Activated CD4-positive, alpha-beta T cell treated with anti-CD3 and anti-CD28 coated beads, Interleukin-2, amount 50 U/mL, for 48 hours (primary cell): Measurements from ENCODE around the gene CGREF1.
A peak's percentile ranks its signal among the peaks of the same experiment; 100 is the strongest.
"Not testable (repeated sequence)": the region's sequence is repeated elsewhere in the genome, so short reads cannot be mapped to it uniquely, and the experiment has no call there.

ENCODE experiments used
- DNase-seq, 2 experiments: peaks; one replicate each; pipeline ENCODE4 v3.0.0-alpha.2; 2020

CGREF1 gene

DNA sequence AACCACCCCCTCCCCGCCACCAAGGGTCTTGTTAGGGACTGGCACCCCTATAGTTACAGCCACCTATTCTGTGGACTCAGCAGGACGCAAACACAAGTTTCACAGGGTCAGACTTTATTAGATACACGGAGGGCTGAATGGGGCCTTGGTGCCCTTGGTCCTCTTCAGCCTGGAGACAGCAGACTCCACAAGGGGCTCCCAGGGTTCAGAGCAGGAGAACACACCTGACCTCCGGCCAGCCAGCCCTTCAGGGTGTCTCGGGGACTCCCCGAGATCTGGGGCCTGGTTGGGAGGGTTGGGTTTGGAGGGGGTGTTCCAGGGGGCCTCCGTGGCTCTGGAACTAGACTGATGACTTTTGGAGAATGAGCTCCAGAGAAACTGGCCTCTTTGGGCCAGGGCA lies 17.8 kb upstream of the CGREF1 start:
- DNase-seq, result no peak

DNA sequence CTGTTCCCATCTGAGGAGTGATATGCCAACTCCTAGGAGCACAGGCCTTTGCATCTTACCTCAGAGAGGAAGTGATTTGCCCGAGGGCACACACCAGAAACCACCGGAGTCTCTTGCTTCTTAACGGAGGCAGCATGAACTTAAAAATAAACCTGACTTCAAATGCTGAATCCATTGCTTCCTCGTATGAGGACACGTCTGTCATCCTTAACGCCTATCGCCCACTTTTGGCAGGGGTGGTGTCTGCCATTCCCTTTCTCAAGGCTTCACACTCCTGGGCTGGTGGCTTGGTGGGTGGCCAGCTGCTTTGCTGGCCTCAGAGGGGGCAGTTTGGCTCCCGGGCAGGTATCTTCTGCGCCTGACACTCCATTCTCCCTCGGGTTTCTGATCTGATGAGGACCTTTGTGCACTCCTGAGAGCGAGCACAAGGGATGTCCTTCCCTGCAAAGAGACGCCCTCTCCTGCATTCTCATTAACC lies 16.6 kb upstream of the CGREF1 start:
- no peak for DNase-seq

DNA sequence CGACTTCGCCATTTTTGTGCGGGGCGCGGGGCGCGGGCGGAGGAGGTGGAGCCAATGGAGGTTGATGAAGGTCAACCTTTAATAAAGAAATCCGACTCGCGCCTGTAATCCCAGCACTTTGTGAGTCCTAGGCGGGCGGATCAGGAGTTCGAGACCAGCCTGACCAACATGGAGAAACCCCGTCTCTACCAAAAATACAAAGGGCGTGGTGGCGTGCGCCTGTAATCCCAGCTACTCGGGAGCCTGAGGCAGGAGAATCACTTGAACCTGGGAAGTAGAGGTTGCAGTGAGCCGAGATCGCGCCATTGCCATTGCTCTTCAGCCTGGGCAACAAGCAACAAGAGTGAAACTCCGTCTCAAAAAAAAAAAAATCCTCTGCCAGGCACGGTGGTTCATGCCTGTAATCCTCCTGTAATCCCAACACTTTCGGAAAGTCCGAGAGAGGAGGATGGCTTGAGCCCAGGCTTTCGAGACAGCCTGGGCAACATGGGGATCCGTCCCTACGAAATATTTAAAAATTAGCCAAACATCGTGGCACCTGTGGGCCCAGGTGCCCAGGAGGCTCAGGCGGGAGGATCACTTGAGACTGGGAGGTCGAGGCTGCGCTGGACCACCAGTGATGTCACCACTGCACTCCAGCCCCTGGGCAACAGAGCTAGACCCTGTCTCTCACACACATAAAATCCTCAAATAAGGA lies 16.0 kb upstream of the CGREF1 start:
- no peak for DNase-seq

DNA sequence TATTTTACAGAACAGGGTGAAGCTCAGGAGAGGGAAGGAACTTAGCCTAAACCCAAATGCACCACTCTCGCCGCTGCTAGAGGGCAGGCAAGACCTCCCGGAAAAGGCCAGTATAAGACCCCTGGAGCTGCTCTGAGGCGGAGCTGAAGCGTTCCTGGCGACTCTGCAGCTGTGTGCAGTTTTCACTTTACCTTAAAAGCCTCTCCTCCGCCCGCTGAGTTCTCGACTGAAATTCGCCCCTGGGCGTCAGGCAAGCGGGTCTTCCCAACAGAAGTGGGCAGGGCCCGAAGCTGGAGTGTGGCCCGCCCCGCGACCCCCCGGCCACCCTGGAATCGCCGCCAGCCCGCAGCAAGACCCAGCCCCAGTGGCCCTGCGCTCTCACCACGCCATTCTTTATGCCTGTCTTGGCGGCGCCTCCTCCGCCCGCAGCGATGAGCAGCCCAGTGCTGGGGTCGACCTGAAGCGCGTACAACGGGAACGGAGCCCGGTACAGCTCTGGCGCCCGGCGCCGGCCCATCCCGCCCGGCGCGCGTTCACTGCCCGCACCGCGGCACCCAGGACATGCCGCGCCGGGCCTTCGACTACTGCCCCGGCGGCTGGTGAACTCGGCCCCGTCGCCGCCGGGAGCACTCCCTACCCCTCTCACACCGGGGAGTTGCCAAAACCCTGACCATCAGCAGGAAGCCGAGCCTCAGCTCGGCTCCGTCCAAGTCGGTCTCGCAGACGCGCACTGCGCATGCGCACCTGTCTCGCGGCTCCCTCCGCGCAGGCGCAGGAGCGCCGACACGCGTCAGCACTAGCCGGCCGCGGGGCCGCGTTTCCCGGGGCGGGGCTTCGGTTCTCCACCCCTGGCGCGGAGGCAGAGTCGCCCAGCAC lies 15.2 kb upstream of the CGREF1 start, which contains the start of gene PREB:
PREB (minus strand) TSS at position 732 of the 876 bp plus-strand sequence; CDS start at position 517, 215 bp downstream.
- peak; percentile 98 for DNase-seq

DNA sequence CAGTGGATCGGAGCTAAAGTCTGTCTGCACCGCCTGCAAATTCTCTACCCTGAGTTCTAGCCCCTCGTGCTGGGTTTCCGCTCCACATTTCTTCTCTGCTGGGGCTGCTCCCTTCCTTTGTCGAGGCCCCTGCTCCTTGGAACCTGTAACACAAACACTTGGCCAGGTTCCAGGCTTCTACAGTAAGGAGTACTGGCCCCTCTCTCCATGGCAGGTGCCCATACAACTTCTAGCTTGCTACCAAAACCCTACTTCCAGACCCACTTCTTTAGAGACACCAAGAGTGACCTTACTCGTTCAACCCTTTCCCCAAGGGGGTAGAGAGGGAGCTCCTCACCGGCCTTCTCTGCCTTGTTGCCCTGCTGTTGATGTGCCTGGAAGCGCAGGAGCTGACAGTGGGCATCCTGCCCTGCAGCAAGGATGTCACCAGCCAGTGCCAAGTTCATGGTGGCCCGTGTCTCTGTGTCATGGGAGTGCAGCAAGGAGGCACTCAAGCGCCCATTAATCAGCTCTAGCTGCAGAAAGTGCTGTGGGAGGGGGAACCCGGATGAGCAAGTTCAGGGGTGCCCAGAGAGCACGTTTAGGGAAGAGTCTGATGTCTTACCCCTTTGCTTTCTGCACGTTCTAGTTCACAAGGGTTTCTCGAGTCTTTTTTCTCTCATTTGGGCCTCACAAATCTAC lies 14.4 kb upstream of the CGREF1 start:
- peak; percentile 34 to 35 for DNase-seq

DNA sequence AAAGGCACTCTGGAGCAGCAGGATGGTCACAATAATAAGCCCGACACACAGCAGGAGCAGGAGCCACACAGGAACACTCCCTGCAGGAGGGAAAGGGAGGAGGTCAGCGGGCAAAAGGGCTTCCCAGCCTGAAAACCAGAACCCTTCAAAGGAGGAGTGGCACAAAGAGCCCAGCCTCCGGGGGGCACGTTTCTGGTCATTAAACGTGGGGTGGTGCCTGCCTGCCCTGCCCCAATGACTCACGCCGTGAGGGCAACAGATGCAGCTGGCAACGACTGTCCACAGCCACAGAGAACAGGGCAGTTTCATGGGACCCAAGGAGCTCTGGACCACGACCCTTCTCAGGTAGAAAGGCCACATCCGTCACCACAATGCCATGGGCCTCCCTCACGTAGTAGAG lies 12.5 kb upstream of the CGREF1 start:
- no peak for DNase-seq

DNA sequence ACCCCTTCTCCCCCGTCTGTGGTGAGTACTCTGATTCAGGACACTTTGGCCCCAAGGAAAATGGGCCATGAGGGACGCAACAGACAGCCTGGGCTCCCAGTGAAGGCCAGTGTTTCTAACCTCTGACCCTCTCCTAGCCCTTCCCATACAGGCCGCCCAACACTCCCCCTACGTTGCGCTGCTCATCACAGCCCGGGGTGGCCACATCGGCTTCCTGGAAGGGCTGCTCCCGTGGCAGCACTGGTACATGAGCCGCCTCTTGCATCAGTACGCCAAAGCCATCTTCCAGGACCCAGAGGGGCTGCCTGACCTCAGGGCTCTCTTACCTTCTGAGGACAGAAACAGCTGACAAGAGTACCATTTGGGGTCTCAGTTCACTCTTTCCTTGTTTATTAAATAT lies 11.5 kb upstream of the CGREF1 start:
- no peak for DNase-seq

DNA sequence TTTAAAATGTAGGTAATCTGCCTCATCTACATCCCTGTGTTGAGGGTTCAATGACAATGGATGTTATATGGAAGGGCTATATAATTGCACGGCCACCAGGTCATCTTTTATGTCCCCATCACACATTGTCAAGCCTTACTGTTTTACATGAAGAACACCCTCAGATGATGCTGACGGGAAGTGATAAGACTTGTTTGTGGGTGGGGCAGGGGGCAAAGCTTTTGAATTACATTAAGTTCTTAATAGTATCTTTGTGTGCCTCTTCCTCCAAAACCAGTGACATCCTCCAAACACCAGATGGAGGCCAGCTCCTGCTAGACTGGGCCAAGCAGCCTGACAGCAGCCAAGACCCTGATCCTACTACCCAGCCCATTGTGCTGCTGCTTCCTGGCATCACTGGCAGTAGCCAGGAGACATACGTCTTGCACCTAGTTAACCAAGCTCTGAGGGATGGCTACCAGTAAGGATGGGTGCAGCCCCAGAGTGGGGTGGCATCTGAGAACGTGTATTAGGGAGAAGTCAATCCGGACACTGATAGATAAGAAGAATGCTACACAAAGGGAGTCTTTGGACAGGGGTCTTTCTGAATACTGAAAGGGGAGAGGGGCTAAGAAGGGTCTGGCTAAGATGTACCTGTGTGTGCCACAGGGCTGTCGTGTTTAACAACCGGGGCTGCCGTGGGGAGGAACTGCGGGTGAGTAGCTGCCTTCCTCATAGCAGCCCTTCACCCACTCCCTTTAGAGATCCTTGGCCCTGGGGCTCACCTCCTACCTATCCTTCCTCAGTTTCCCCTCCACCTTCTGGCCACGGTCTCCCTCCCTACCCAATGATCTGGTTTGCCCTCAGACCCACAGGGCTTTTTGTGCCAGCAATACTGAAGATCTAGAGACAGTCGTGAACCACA lies 10.0 kb upstream of the CGREF1 start:
- no peak for DNase-seq

DNA sequence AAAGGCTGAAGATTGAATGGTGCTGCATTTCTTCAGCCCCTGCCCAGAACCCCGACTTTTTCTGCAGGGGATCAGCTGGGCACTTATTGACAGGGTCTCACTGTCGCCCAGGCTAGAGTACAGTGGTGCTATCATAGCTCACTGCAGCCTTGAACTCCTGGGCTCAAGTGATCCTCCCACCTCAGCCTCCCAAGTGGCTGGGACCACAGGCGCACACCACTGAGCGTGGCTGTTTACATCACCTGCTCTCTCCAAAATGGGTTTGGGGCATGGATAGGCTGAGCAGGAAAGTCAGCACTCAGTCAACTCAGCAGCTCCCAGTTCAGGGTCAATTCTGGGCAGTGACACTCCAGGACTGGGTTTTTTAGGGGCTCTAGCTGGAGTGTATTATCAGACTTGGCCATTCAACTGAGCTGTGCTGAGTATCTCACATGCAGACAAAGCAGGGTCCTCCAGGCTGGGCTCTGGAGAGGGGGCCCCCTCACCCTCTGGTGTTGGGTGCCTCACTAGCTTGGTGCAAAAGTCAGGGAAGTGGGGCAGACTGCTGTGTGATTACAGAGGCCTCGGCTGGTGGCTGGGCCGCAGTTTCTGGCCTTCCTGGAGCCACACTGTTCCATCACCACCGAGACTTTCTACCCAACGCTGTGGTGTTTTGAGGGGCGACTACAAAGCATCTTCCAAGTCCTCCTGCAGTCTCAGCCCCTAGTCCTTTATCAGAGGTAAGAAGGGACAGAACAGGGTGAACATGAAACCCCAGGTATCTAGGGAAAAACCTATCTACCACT lies 9.1 kb upstream of the CGREF1 start:
- DNase-seq, result no peak

DNA sequence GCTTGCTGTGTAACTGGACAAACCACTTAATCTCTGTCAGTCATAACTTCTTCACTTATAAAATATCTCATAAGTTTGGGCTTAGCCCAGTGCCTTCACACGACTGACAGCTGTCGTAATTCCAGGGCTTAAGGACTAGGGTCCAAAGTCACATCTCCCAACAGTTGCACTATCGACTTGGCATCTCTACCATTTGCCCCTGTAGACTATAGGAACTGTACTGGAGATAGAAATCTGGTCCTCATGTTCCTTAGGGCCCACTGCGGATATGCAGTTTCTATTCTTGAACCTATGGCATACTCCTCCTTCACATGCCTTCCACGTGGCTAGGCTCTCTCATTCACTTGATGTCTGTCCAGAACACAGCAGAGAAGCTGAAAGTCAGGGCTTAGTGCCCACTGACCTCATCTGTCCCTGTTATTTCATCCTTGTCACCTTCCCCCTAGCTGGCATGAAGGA lies 7.4 kb upstream of the CGREF1 start:
- DNase-seq, result no peak

DNA sequence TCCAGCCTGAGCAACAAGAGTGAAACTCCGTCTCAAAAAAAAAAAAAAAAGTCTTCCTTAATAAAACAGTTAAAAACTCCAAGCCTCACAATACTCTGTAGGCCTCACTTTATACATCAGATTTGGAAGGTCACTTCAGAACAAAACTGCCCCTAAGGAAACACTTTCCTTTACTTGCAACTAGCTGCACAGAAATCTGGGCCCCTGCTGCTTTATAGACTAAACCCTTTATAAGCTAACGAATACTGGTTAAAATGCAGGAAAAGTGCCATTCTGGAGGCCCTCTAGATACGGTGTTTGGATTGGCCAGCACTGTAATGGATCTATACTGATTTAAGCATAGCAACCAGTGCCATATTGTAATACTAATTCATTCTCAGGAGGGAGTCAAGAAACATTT lies 6.2 kb upstream of the CGREF1 start:
- DNase-seq, result no peak

DNA sequence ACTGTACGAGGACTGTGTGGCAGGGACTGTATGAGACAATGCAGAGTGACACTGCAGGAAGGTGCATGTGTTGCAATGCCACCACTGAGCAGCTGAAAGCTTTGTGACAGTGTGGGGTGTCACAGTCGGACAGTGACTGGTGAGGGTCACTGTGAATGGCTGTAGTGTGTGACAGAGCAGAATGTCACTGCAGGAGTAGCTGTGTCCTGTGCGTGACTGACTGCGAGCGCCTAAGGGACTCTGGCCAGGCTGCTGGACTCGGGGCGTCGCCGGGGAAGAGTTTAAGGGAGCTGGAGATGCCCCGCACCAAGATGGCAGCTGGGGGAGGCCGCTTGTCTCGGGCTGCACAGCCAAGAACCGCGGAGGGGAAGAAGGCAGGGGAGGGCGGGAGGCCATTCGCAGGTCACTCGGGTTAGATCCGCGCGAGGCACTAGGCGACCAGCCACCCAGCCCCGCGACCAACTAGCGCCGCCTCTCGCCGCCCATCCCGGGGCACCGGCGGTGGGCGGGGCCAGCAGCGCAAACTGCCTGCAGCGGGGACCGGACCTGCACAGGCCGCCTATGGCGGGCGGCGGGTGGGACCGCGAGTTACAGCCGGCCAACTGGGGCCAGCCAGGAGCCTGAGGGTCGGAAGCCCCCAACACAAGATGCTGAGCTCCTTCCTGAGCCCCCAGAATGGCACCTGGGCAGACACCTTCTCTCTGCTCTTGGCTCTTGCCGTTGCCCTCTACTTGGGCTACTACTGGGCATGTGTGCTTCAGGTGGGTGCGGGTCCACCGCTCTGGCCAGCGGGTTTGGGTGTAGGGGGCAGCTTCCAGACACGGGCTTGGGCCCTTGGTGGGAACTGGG lies 4.6 kb upstream of the CGREF1 start, which contains the start of gene ABHD1:
ABHD1 (plus strand) TSS at position 514 of the 849 bp plus-strand sequence; CDS start at position 648, 134 bp downstream.
- peak; percentile 62 to 71 for DNase-seq

DNA sequence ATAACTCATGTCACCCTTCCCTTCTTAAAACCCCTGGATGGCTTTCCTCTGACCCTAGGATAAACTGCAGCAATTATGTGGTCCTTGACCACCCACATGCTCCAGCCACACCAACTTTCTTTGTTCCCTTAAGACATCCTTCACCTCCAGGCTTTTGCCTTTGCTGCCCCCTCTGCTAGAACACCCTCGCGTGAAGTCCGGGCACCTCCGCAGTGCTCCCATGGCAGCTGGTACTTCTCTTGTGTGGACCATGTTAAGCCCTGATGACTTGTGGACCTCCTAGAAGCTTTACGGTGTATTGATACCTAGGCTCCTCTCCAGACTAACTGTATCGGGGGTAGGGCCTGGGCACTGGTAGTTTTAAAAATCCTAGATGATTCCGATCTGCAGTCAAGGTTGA lies 3.9 kb upstream of the CGREF1 start:
- no peak for DNase-seq

DNA sequence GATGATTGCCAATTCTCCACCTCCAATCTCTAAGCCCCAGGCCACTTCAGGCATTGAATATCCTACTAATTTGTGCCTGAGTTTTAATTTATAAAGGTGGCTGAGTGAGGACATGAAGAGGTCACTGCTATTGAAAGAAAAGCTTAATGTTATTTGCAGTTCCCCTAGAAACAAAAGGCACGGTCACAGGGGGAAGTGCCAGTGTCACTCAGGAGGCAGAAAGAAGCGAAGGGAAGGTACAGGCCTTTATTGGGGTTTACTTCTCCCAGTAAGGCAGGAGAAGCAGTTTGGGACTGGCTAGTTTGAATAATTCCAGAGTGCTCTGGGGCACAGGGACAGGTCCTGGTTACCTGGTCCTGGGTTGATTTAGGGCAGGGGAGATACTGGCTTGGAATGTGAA lies 3.0 kb upstream of the CGREF1 start:
- DNase-seq, result no peak

DNA sequence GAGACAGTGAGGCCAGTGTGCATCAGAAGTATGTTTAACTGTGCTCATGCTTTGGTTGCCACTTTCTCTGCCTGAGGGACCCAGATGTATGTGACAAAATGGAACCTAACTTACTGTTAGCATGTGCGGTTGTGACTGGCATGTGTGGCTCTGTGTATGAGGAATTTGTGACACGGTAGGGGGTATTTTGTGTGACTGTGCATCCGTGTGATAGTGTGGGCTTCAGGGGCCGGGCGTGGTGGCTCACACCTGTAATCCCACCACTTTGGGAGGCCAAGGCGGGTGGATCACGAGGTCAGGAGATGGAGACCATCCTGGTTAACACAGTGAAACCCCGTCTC lies 372 bp upstream of the CGREF1 start:
- DNase-seq, result not testable (repeated sequence)

DNA sequence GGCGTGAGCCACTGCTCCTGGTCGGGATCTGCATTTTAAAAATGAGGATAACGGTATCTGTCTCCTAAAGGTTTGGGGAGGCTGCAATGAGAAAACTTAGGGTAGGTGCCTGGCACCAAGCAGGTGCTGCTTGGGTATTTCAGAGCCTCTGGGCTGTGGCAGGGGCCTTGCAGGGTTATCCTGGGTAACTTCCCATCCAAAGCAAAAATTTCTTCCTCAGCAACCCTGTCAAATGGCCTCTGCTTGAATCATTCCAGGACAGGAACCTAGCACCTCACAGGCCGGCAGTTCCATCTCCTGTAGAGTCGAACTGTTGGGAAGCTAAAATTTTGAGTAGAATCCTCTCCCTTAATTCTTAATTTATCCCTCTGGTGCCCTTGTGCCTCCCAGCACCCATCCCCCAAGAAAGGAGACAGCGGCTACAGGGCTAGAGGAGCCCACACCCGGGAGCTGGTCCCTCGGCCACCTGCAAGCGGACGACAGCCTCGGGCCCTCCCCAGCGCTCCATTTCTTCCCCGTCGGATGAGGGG lies 868 bp downstream of the CGREF1 start:
- DNase-seq, result no peak

DNA sequence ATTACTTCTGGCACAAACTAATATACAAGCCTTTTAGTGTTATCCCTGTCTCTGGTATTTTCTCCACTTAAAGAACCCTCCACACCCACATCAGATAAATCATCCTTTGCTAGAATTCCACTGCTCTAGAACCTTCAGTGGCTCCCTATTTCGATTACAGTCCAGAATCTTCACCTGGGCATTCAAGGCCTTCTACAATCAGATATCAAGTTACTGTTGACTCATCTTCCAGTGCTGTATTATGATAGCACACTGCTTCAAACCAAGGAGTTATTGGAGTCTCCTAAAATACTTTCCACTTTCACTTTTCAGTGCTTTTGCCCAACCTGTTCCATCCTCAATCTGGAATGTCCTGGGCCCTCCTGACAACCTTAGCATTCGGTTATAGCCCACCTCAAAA lies 3.4 kb downstream of the CGREF1 start:
- no peak for DNase-seq

DNA sequence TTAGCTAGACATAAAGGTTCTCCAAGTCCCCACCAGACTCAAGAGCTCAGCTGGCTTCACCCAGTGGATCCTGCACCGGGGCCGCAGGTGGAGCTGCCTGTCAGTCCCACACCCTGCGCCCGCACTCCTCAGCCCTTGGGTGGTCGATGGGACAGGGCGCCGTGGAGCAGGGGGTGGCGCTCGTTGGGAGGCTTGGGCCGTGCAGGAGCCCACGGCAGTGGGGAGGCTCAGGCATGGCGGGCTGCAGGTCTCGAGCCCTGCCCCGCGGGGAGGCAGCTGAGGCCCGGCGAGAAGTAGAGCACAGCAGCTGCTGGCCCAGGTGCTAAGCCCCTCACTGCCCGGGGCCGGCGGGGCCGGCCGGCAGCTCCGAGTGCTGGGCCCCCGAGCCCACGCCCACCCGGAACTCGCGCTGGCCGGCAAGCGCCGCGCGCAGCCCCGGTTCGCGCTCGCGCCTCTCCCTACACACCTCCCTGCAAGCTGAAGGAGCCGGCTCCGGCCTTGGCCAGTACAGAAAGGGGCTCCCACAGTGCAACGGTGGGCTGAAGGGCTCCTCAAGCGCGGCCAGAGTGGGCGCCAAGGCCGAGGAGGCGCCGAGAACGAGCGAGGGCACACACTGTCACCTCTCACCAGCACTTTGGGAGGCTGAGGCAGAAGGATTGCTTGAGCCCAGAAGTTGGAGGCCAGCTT lies 7.4 kb downstream of the CGREF1 start:
- not testable (repeated sequence) for DNase-seq

DNA sequence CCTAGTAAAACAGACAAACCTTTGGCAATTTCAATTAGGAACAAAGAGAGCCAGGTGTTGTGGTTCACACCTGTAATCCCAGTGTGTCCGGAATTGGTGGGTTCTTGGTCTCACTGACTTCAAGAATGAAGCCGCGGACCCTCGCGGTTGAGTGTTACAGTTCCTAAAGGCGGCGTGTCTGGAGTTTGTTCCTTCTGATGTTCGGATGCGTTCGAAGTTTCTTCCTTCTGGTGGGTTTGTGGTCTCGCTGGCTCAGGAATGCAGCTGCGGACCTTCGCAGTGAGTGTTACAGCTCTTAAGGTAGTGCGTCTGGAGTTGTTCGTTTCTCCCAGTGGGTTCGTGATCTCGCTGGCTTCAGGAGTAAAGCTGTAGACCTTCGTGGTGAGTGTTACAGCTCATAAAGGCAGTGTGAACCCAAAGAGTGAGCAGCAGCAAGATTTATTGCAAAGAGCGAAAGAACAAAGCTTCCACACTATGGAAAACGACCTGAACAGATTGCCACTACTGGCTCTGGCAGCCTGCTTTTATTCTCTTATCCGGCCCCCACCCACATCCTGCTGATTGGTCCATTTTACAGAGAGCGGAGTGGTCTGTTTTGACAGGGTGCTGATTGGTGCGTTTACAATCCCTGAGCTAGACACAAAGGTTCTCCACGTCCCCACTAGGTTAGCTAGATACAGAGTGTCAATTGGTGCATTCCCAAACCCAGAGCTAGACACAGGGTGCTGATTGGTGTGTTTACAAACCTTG lies 8.2 kb downstream of the CGREF1 start:
- not testable (repeated sequence) for DNase-seq
